MM.1S (cell line): ENCODE results near the gene BTNL3.

Experiments
- CTCF ChIP-seq: fragments of 300-600 bp; sonication (generic); IDR thresholded peaks from 2 replicates; pipeline ENCODE4 v1.5.1; 2016; ENCODE audit warnings: antibody characterized with exemption, low read length, mixed read lengths
- EZH2 ChIP-seq: fragments of 300-600 bp; sonication (generic); optimal IDR thresholded peaks from 2 replicates; pipeline ENCODE3; 2017; ENCODE audit warnings: low read depth, mild to moderate bottlenecking, antibody characterized with exemption, low read length, mixed read lengths
- EZH2phosphoT487 ChIP-seq: fragments of 300-600 bp; sonication (generic); IDR thresholded peaks from 2 replicates; pipeline ENCODE4 v1.6.1; 2018; ENCODE audit warnings: antibody characterized with exemption, low read length

GRCh38 chr5:181008136-181008535 is 19.5 kb downstream of the BTNL3 start:
- TF ChIP-seq CTCF (no peak), EZH2 (no peak), EZH2phosphoT487 (no peak)
